Keratinocyte (primary cell): Measurements from ENCODE around the gene ARID1B. TPM values are rescaled to one million over a fixed set of nuclear protein-coding genes. Genes with fewer than 3 reads are reported as not detected.
A peak's percentile ranks its signal among the peaks of the same experiment; 100 is the strongest.

Experiments
- DNase-seq: peaks from one replicate; pipeline ENCODE4 v3.0.0-alpha.2; 2011; ENCODE audit warnings: low read depth, missing footprints, low spot score
- FAIRE-seq: peaks from 2 replicates; lab custom pipeline; 2011; peaks lifted over from hg19 to GRCh38; lab: Jason Lieb, UNC
- H2AFZ ChIP-seq: 2 replicates; pipeline ENCODE4 v1.6.0; 2012; ENCODE audit warnings: low read length, control low read depth, inconsistent platforms; ENCODE audit not compliant: control insufficient read depth
- H3K27ac ChIP-seq: 2 replicates; pipeline ENCODE4 v1.5.1; 2011; ENCODE audit warnings: low read length; ENCODE audit not compliant: control insufficient read depth, insufficient read depth
- H3K27me3 ChIP-seq: 3 replicates; pipeline ENCODE4 v1.6.0; 2011; ENCODE audit warnings: low read length; ENCODE audit not compliant: control insufficient read depth, insufficient read depth; ENCODE audit errors: extremely low read depth
- H3K36me3 ChIP-seq, 2 experiments: 2 replicates in 1 of 2; 3 replicates in 1 of 2; pipeline ENCODE4 v1.5.1; 2011; ENCODE audit warnings: low read length in 2 of 2, mild to moderate bottlenecking in 1 of 2; ENCODE audit not compliant: control insufficient read depth in 2 of 2, insufficient read depth in 2 of 2; ENCODE audit errors: extremely low read depth in 1 of 2
- H3K4me1 ChIP-seq: 3 replicates; pipeline ENCODE4 v1.5.1; 2011; ENCODE audit warnings: low read length; ENCODE audit not compliant: control insufficient read depth, insufficient read depth; ENCODE audit errors: extremely low read depth
- H3K4me2 ChIP-seq: 3 replicates; pipeline ENCODE4 v1.6.0; 2011; ENCODE audit warnings: low read depth, low read length; ENCODE audit not compliant: control insufficient read depth, insufficient read depth; ENCODE audit errors: extremely low read depth
- H3K4me3 ChIP-seq, 3 experiments: fragments of 200-600 bp in 1 of 3; sonication (generic) in 1 of 3; 2 replicates in 2 of 3; 3 replicates in 1 of 3; pipeline ENCODE4 v1.5.1; 2011 to 2016; ENCODE audit warnings: low read length in 3 of 3, mild to moderate bottlenecking in 3 of 3, control low read depth in 2 of 3, inconsistent platforms in 1 of 3, low read depth in 1 of 3, mixed read lengths in 1 of 3, mixed run types in 1 of 3, moderate library complexity in 1 of 3; ENCODE audit not compliant: control insufficient read depth in 2 of 3, insufficient read depth in 2 of 3; ENCODE audit errors: extremely low read depth in 1 of 3
- H3K79me2 ChIP-seq: 2 replicates; pipeline ENCODE4 v1.6.0; 2012; ENCODE audit warnings: low read length; ENCODE audit not compliant: control insufficient read depth, insufficient read depth
- H3K9ac ChIP-seq: 3 replicates; pipeline ENCODE4 v1.6.0; 2011; ENCODE audit warnings: low read length; ENCODE audit not compliant: control insufficient read depth, insufficient read depth; ENCODE audit errors: extremely low read depth
- H3K9me1 ChIP-seq: 3 replicates; pipeline ENCODE4 v1.6.0; 2011; ENCODE audit warnings: low read length; ENCODE audit not compliant: control insufficient read depth, insufficient read depth; ENCODE audit errors: extremely low read depth
- H3K9me3 ChIP-seq: 2 replicates; pipeline ENCODE4 v1.5.1; 2012; ENCODE audit warnings: low read depth, low read length; ENCODE audit not compliant: control insufficient read depth
- H4K20me1 ChIP-seq: 3 replicates; pipeline ENCODE4 v1.6.0; 2011; ENCODE audit warnings: low read length; ENCODE audit not compliant: control insufficient read depth, insufficient read depth; ENCODE audit errors: extremely low read depth
- CTCF ChIP-seq, 3 experiments: IDR thresholded peaks in 1 of 3; conservative IDR thresholded peaks in 1 of 3; optimal IDR thresholded peaks in 1 of 3; 2 replicates in 2 of 3; 3 replicates in 1 of 3; pipeline versions ENCODE3 to v1.5.1; 2011; ENCODE audit warnings: low read length in 3 of 3, mild to moderate bottlenecking in 3 of 3, moderate library complexity in 2 of 3, control low read depth in 1 of 3, inconsistent platforms in 1 of 3; ENCODE audit not compliant: insufficient read depth in 2 of 3; ENCODE audit errors: extremely low read depth in 1 of 3
- EZH2 ChIP-seq: IDR thresholded peaks from one replicate; pipeline ENCODE4 v1.6.1; 2012; ENCODE audit warnings: inconsistent platforms, mild to moderate bottlenecking, low read length, moderate library complexity
- dilution Hi-C: fragments of 300-500 bp; cut with MboI; formaldehyde crosslinking; loops from one replicate; pipeline ENCODE4 v1.7.0; 2020; ENCODE audit warnings: low sequenced_read_pairs; ENCODE audit not compliant: extremely low pct_ligation_motif_present
- polyA plus RNA-seq, 5 experiments: library from polyadenylated mRNA; depleted of rRNA in 3 of 5; stranded (reverse) in 3 of 5; stranded (forward) in 1 of 5; unstranded in 1 of 5; fragments of >200 nt; gene quantifications; 1 replicate in 1 of 5; 2 replicates in 3 of 5; 3 replicates in 1 of 5; pipeline versions ENCODE4 v1.2.1 to v1.2.3, GENCODE V29; 2011 to 2012; ENCODE audit warnings: missing spikeins in 2 of 5, low read depth in 1 of 5, low replicate concordance in 1 of 5

The ARID1B gene
- polyA plus RNA-seq, 1 donor (not counting 4 experiments of a cell fraction or from before 2014, with no cell fraction given), result 14.9 TPM

GRCh38 chr6:157227202-157228166 lies 450.3 kb downstream of the ARID1B start:
- Histone ChIP-seq H3K27ac (no peak overlapping the region), H3K4me2 (no peak overlapping the region), H3K4me1 (no peaks in the 10 kb centered on the region), H3K36me3 (no peaks in the 10 kb centered on the region), H3K27me3 (peaks cover 3% of the 10 kb centered on the region), H3K4me3 (no peak overlapping the region), H4K20me1 (no peaks in the 10 kb centered on the region), H3K79me2 (no peaks in the 10 kb centered on the region), H3K9me3 (no peaks in the 10 kb centered on the region), H3K9me1 (no peaks in the 10 kb centered on the region), H3K9ac (no peak overlapping the region), H2AFZ (no peak overlapping the region)
- dilution Hi-C loops, result no loop called here
- TF ChIP-seq EZH2 (no peak), CTCF (optimal IDR thresholded peaks at IDR 0.05 in 1 of 3, IDR thresholded peaks at IDR 0.05 in 1 of 3, conservative IDR thresholded peaks at IDR 0.05 in 1 of 3; ENCODE audit: extremely low read depth in 1 of 3, insufficient read depth in 2 of 3, low read length in 3 of 3) (peak; percentile 13 to 37 (median 28))
- FAIRE-seq (no peak), DNase-seq (no peak)

GRCh38 chr6:157228426-157229131 lies 451.4 kb downstream of the ARID1B start:
- DNase-seq, result no peak
- no peaks in the 10 kb centered on the region for H3K36me3 ChIP-seq
- TF ChIP-seq CTCF (optimal IDR thresholded peaks at IDR 0.05 in 1 of 3, IDR thresholded peaks at IDR 0.05 in 1 of 3, conservative IDR thresholded peaks at IDR 0.05 in 1 of 3; ENCODE audit: extremely low read depth in 1 of 3, insufficient read depth in 2 of 3, low read length in 3 of 3), result no peak
- no peak for TF ChIP-seq EZH2
- H3K79me2 ChIP-seq, result no peaks in the 10 kb centered on the region
- no peak overlapping the region for H3K4me2 ChIP-seq
- H3K9ac ChIP-seq, result no peak overlapping the region
- H3K27ac ChIP-seq, result no peak overlapping the region
- no peaks in the 10 kb centered on the region for H3K4me1 ChIP-seq
- dilution Hi-C loops, result no loop called here
- H3K9me3 ChIP-seq, result no peaks in the 10 kb centered on the region
- H3K9me1 ChIP-seq, result no peaks in the 10 kb centered on the region
- H2AFZ ChIP-seq, result no peak overlapping the region
- H3K4me3 ChIP-seq, result no peak overlapping the region
- no peak for FAIRE-seq
- no peaks in the 10 kb centered on the region for H4K20me1 ChIP-seq
- H3K27me3 ChIP-seq, result peaks cover 3% of the 10 kb centered on the region
